ENCODE data around the gene KIAA1958.

DNA sequence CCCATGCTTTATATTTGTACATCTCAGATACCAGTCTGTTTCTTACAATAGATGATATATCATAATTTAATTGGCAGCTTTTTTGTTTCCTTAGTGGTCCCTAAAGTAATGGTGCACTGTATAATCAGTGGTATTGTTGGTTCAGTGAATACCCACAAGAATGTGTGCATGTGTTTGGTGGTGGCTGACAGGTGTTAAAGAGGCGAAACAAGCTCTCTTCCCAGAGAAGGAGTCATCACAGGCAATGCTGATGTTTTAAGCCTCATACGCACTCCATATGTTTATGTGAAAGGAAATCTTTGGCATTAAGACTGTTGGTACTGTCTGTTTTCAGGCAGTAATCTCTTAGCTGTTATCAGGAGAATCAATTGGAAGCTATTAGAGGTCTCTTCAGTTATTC lies 49.2 kb upstream of the KIAA1958 start:
- TF ChIP-seq, protein P1, sequence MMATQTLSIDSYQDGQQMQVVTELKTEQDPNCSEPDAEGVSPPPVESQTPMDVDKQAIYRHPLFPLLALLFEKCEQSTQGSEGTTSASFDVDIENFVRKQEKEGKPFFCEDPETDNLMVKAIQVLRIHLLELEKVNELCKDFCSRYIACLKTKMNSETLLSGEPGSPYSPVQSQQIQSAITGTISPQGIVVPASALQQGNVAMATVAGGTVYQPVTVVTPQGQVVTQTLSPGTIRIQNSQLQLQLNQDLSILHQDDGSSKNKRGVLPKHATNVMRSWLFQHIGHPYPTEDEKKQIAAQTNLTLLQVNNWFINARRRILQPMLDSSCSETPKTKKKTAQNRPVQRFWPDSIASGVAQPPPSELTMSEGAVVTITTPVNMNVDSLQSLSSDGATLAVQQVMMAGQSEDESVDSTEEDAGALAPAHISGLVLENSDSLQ (IDR thresholded peaks at IDR 0.05): no peak
- TF ChIP-seq SP1 (IDR thresholded peaks at IDR 0.05) (no peak), ELF4 (IDR thresholded peaks at IDR 0.05) (no peak), HDGF (IDR thresholded peaks at IDR 0.05; ENCODE audit: borderline replicate concordance) (no peak), BHLHE40 (IDR thresholded peaks at IDR 0.05; ENCODE audit: borderline replicate concordance) (no peak), ARNT (IDR thresholded peaks at IDR 0.05) (no peak), TARDBP (IDR thresholded peaks at IDR 0.05) (no peak), LEF1 (IDR thresholded peaks at IDR 0.05; ENCODE audit: borderline replicate concordance) (no peak), FOXK2 (IDR thresholded peaks at IDR 0.05) (no peak), FOXA1 (IDR thresholded peaks at IDR 0.05) (no peak), CTBP1 (IDR thresholded peaks at IDR 0.05; ENCODE audit: borderline replicate concordance) (no peak)
